ENCODE results near the gene ZBTB45. TPM values are rescaled to one million over a fixed set of nuclear protein-coding genes. Genes with fewer than 3 reads are reported as not detected.
A peak's percentile ranks its signal among the peaks of the same experiment; 100 is the strongest.

Gene ZBTB45
- polyA plus RNA-seq, 1 experiment, result 9.5 TPM

- CTCF ChIA-PET, result interaction anchor here (1.0 to 2.1 kb wide), 3 partner anchors 37 to 39 kb away, joined by 4 to 8 read pairs (median 4); partner anchors contain the start of gene ZBTB45
- no peaks in the 10 kb centered on the region for H3K27me3 ChIP-seq (ENCODE audit: control insufficient read depth, insufficient read depth, low read length)
- peaks cover 12% of the 10 kb centered on the region for H3K36me3 ChIP-seq (ENCODE audit: control insufficient read depth, insufficient read depth, low read length)
- POLR2A ChIA-PET, result no interaction called here
- no peak for TF ChIP-seq CTCF (IDR thresholded peaks at IDR 0.05; ENCODE audit: insufficient read depth, low read depth, low read length)
- no peak for DNase-seq (ENCODE audit: low read depth)
- peak overlapping the region; percentile 84 for H3K4me3 ChIP-seq (ENCODE audit: low read depth, low read length)
Observed at GRCh38 chr19:58557221-58558065, 37.8 kb upstream of the ZBTB45 start.

- ChIA-PET CTCF (interaction anchor here (0.5 to 1.4 kb wide), 3 partner anchors 22 to 38 kb away, joined by 3 to 4 read pairs (median 4); partner anchors contain the start of gene ZBTB45), POLR2A (no interaction called here)
- DNase-seq (ENCODE audit: low read depth), result no peak
- H3K36me3 ChIP-seq (ENCODE audit: control insufficient read depth, insufficient read depth, low read length), result peaks cover 18% of the 10 kb centered on the region
- no peak for TF ChIP-seq CTCF (IDR thresholded peaks at IDR 0.05; ENCODE audit: insufficient read depth, low read depth, low read length)
- peak overlapping the region; percentile 84 for H3K4me3 ChIP-seq (ENCODE audit: low read depth, low read length)
- no peaks in the 10 kb centered on the region for H3K27me3 ChIP-seq (ENCODE audit: control insufficient read depth, insufficient read depth, low read length)
Observed at GRCh38 chr19:58556622-58557220, 37.1 kb upstream of the ZBTB45 start.

- Histone ChIP-seq H3K27me3 (ENCODE audit: control insufficient read depth, insufficient read depth, low read length) (no peaks in the 10 kb centered on the region), H3K4me3 (ENCODE audit: low read depth, low read length) (no peak overlapping the region), H3K36me3 (ENCODE audit: control insufficient read depth, insufficient read depth, low read length) (peaks cover 24% of the 10 kb centered on the region)
- POLR2A ChIA-PET, result no interaction called here
- CTCF ChIA-PET, result interaction anchor here (7.3 kb wide), 1 partner anchor 37 kb away, joined by 43 read pairs; the partner anchor contains the start of gene ZBTB45
- no peak for TF ChIP-seq CTCF (IDR thresholded peaks at IDR 0.05; ENCODE audit: insufficient read depth, low read depth, low read length)
- DNase-seq (ENCODE audit: low read depth), result no peak
Observed at GRCh38 chr19:58555920-58556621, 36.5 kb upstream of the ZBTB45 start.

- TF ChIP-seq CTCF (IDR thresholded peaks at IDR 0.05; ENCODE audit: insufficient read depth, low read depth, low read length), result no peak
- Histone ChIP-seq H3K27me3 (ENCODE audit: control insufficient read depth, insufficient read depth, low read length) (no peaks in the 10 kb centered on the region), H3K36me3 (ENCODE audit: control insufficient read depth, insufficient read depth, low read length) (peaks cover 30% of the 10 kb centered on the region), H3K4me3 (ENCODE audit: low read depth, low read length) (peak overlapping the region; percentile 71)
- ChIA-PET CTCF (interaction anchor here (0.9 to 7.3 kb wide), 3 partner anchors 21 to 37 kb away, joined by 4 to 43 read pairs (median 7); partner anchors contain the start of gene ZBTB45), POLR2A (interaction anchor here (0.9 to 2.2 kb wide), 2 partner anchors 10 to 12 kb away, joined by 3 to 10 read pairs; partner anchors contain the start of gene TRIM28)
- no peak for DNase-seq (ENCODE audit: low read depth)
Observed at GRCh38 chr19:58555369-58555885, 35.8 kb upstream of the ZBTB45 start.

Data from BJ (cell line).